Ishikawa (cell line): ENCODE data around the gene PTCD2.

Source experiments
- CEBPB ChIP-seq: IDR thresholded peaks from 2 replicates; pipeline ENCODE4 v1.6.1; 2012
- CREB1 ChIP-seq: IDR thresholded peaks from 2 replicates; pipeline ENCODE4 v1.6.1; 2012; ENCODE audit warnings: low read depth
- EGR1 ChIP-seq: IDR thresholded peaks from 2 replicates; pipeline ENCODE4 v1.6.1; 2012
- EP300 ChIP-seq: IDR thresholded peaks from 2 replicates; pipeline ENCODE4 v1.6.1; 2012; ENCODE audit warnings: borderline replicate concordance
- FOXM1 ChIP-seq: IDR thresholded peaks from 2 replicates; pipeline ENCODE4 v1.6.1; 2012; ENCODE audit warnings: low read depth, borderline replicate concordance
- NFIC ChIP-seq: IDR thresholded peaks from 2 replicates; pipeline ENCODE4 v1.6.1; 2012
- RAD21 ChIP-seq: IDR thresholded peaks from 2 replicates; pipeline ENCODE4 v1.6.1; 2012; ENCODE audit warnings: low read depth
- REST ChIP-seq: IDR thresholded peaks from 2 replicates; pipeline ENCODE4 v1.6.1; 2012; ENCODE audit warnings: low read depth, mild to moderate bottlenecking
- TAF1 ChIP-seq: IDR thresholded peaks from 2 replicates; pipeline ENCODE4 v1.6.1; 2012; ENCODE audit warnings: low read depth, mild to moderate bottlenecking
- TCF12 ChIP-seq: IDR thresholded peaks from 2 replicates; pipeline ENCODE4 v1.6.1; 2012; ENCODE audit warnings: low read depth
- TEAD4 ChIP-seq: IDR thresholded peaks from 2 replicates; pipeline ENCODE4 v1.6.1; 2012
- YY1 ChIP-seq: IDR thresholded peaks from 2 replicates; pipeline ENCODE4 v1.6.1; 2012; ENCODE audit warnings: low read depth
- ZBTB7A ChIP-seq: IDR thresholded peaks from 2 replicates; pipeline ENCODE4 v1.6.1; 2012; ENCODE audit warnings: low read depth
- TF ChIP-seq, protein P1 (sequence below): IDR thresholded peaks from 2 replicates; pipeline ENCODE4 v1.6.1; 2012
- TF ChIP-seq, protein P2 (sequence below): IDR thresholded peaks from 2 replicates; pipeline ENCODE4 v1.6.1; 2012

Gene PTCD2

DNA sequence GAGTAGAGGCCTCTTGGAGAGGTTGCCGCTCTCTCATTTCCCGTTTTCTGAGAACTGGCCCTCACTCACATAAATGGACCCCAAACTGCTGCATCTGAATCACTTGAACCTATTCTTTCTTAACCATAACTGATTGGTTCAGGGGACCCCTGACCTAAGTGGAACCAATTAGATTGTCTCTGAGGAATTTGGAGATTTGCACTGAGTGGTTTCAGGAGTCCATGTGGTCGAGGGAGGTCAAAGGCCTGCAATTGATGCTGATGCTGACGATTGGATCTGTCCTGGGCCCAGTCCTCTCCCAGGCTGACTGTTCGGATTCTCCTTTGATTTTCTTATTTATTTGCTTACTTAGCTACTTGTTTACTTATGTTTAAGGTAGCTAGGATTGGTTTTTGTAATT is 88.0 kb downstream of the PTCD2 start:
- no peak for TF ChIP-seq EGR1
- TF ChIP-seq YY1 = no peak
- no peak for TF ChIP-seq CEBPB
- no peak for TF ChIP-seq TAF1
- TF ChIP-seq TEAD4 = no peak
- no peak for TF ChIP-seq ZBTB7A
- TF ChIP-seq, protein P1, sequence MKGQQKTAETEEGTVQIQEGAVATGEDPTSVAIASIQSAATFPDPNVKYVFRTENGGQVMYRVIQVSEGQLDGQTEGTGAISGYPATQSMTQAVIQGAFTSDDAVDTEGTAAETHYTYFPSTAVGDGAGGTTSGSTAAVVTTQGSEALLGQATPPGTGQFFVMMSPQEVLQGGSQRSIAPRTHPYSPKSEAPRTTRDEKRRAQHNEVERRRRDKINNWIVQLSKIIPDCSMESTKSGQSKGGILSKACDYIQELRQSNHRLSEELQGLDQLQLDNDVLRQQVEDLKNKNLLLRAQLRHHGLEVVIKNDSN = no peak
- TF ChIP-seq REST = no peak
- TF ChIP-seq NFIC = no peak
- no peak for TF ChIP-seq RAD21
- TF ChIP-seq FOXM1 = no peak
- TF ChIP-seq EP300 = no peak
- TF ChIP-seq TCF12 = no peak

DNA sequence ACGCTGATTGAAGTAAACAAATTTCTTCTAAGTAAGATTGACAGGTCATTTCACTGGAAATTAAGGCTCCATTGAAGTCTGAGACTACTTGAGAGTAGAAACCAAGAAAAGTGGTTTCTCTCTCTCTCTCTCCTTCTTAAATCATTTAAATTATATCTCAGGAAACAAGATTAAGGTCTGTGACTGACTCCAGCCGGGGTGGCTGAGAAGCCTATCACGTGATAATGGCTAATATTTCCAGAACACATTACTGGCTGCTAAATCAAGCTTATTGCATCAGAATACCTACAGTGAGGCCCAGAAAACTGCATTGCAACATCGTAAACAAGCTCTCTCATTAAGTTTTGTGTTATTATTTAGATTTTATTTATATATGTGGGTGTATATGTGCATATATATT is 88.4 kb downstream of the PTCD2 start:
- no peak for TF ChIP-seq TEAD4
- TF ChIP-seq EGR1 = no peak
- TF ChIP-seq, protein P1 = no peak
- TF ChIP-seq REST = no peak
- TF ChIP-seq FOXM1 = no peak
- no peak for TF ChIP-seq TCF12
- no peak for TF ChIP-seq CREB1
- no peak for TF ChIP-seq CEBPB
- TF ChIP-seq NFIC = no peak
- no peak for TF ChIP-seq EP300

DNA sequence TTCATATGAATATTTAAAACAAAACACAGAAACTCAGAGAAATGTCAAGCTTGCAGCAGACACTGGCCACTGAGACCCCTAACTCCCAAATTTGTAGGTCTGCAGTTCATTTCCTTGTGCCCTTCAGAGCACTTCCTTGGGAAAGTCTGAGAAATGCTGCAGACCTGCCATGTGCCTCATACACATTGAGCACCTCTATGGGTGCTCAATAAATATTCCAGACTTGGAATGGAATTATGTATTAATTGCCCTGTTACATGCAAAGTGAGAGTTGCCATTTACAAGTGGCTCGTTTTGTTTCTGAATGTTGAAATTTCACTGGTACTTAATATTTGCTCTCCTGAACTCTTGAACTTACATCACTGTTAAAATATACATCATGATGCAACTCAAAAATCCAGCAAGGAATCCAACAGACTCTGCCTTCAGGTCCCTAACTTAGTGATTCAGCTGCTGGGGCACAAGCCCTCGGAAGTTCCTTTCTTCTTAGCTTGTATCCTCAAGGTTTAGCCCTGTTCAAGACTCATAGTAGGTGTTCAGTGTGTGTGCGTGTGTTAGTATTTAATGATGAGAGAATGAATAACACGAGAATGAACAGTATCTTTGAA is 90.6 kb downstream of the PTCD2 start:
- TF ChIP-seq NFIC (no peak), EGR1 (no peak), CREB1 (no peak), YY1 (no peak)
- TF ChIP-seq, protein P2, sequence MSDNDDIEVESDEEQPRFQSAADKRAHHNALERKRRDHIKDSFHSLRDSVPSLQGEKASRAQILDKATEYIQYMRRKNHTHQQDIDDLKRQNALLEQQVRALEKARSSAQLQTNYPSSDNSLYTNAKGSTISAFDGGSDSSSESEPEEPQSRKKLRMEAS = no peak

GRCh38 chr5:72412283-72413055 is 92.3 kb downstream of the PTCD2 start:
- TF ChIP-seq RAD21 (0 out of 2 replicates have a peak, but pooled peaks have one; percentile 4), NFIC (no peak)

- no peak for TF ChIP-seq TAF1
- TF ChIP-seq REST = no peak
Measured at GRCh38 chr5:72415616-72416325, 95.6 kb downstream of the PTCD2 start.
